Measurements from ENCODE around the gene GLI1. TPM values are rescaled to one million over a fixed set of nuclear protein-coding genes. Genes with fewer than 3 reads are reported as not detected.

The GLI1 gene
- total RNA-seq, 1 donor from 2014 or later: 0.56 TPM

- peak; percentile 10 for DNase-seq (ENCODE audit: low read depth)
Observed at GRCh38 chr12:57518176-57518919, 58.8 kb downstream of the GLI1 start.

- peak; percentile 39 for DNase-seq (ENCODE audit: low read depth)
Observed at GRCh38 chr12:57518920-57519795, 59.6 kb downstream of the GLI1 start.

DNA sequence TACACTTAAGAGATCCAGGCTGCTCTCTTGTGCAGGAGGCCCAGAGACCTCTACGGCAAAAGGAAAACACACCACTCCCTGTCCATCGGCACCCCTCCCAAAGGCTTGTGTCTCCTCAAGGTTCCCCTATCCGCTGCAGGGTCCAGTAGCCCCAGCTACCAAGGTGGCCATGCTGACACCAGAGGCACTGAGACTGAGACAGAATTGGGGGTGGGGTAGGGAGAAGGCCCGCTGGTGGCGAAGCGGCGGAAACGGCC, 60.1 kb downstream of the GLI1 start:
- peak; percentile 65 for DNase-seq (ENCODE audit: low read depth)

- DNase-seq (ENCODE audit: low read depth): peak; percentile 99
Observed at GRCh38 chr12:57520053-57520818, 60.7 kb downstream of the GLI1 start, which contains the start of gene DDIT3. Gene DDIT3, minus strand, starts transcription at chr12:57520514. Its CDS starts 3,108 bp downstream, at chr12:57517406.

- DNase-seq (ENCODE audit: low read depth): no peak
Observed at GRCh38 chr12:57521525-57522010, 62.0 kb downstream of the GLI1 start.

MicroRNA genes within 50 kb of the gene (microRNA counts, 767-probe panel; counts per million panel counts)
- not detected for microRNA hsa-miR-616-3p

Small RNA genes within 50 kb of the gene (microRNA-seq; reads per million reads assigned to microRNA genes)
- gene MIR616: 1.3 reads per million
- gene MIR6758: not detected

Other genes starting within 250 kb of the GLI1 start
- 2.4 and 4.3 TPM in 2 replicates for gene NXPH4, start 243.0 kb upstream of the GLI1 start, total RNA-seq
- gene SHMT2, start 230.1 kb upstream of the GLI1 start, total RNA-seq: 147 and 153 TPM in 2 replicates
- 594 and 728 TPM in 2 replicates for gene STAC3, start 208.6 kb upstream of the GLI1 start, total RNA-seq
- gene R3HDM2, start 28.7 kb upstream of the GLI1 start, total RNA-seq: 20.3 and 24.6 TPM in 2 replicates
- not detected in 2 replicates for gene INHBC, start 25.0 kb upstream of the GLI1 start, total RNA-seq
- gene INHBE, start 4.5 kb upstream of the GLI1 start, total RNA-seq: 12.2 and 15.7 TPM in 2 replicates
- gene ARHGAP9, start 20.1 kb downstream of the GLI1 start, total RNA-seq: 9.8 and 14.7 TPM in 2 replicates
- 131 and 146 TPM in 2 replicates for gene MARS1, start 28.3 kb downstream of the GLI1 start, total RNA-seq
- gene DDIT3, start 60.7 kb downstream of the GLI1 start, total RNA-seq: 30.0 and 37.1 TPM in 2 replicates
- gene MBD6, start 63.0 kb downstream of the GLI1 start, total RNA-seq: 6.3 and 8.2 TPM in 2 replicates
- gene DCTN2, start 87.4 kb downstream of the GLI1 start, total RNA-seq: 170 and 179 TPM in 2 replicates
- gene KIF5A, start 90.3 kb downstream of the GLI1 start, total RNA-seq: not detected in 2 replicates
- 15.4 and 20.2 TPM in 2 replicates for gene PIP4K2C, start 131.4 kb downstream of the GLI1 start, total RNA-seq
- gene DTX3, start 145.0 kb downstream of the GLI1 start, total RNA-seq: 22.1 and 22.5 TPM in 2 replicates
- 8.6 and 12.4 TPM in 2 replicates for gene ARHGEF25, start 151.7 kb downstream of the GLI1 start, total RNA-seq
- 2.5 and 3.4 TPM in 2 replicates for gene B4GALNT1, start 173.4 kb downstream of the GLI1 start, total RNA-seq
- 288 and 306 TPM in 2 replicates for gene OS9, start 234.3 kb downstream of the GLI1 start, total RNA-seq

Measured in myocyte (in vitro differentiated cells).